ENCODE results near the gene WNT2. TPM values are rescaled to one million over a fixed set of nuclear protein-coding genes. Genes with fewer than 3 reads are reported as not detected.

WNT2 gene
- total and polyA plus RNA-seq, 2 of the 4 experiments (the other 2 are of a cell fraction): 1.8 to 1.9 TPM

- Histone ChIP-seq H3K79me1 (ENCODE audit: low read depth in 1 of 2, low read length in 2 of 2) (no peaks in the 10 kb centered on the region), H3K36me3 (ENCODE audit: control insufficient read depth, insufficient read depth, low read length) (no peaks in the 10 kb centered on the region), H2AFZ (replicated peaks; ENCODE audit: low read length, poor library complexity) (no peak overlapping the region), H3K9me3 (ENCODE audit: control insufficient read depth, insufficient read depth, low read length) (no peaks in the 10 kb centered on the region), H4K5ac (ENCODE audit: low read depth, low read length) (no peak overlapping the region), H3K14ac (replicated peaks; ENCODE audit: low read depth, low read length) (no peak overlapping the region), H2BK15ac (ENCODE audit: low read depth, low read length) (no peak overlapping the region), H3K56ac (ENCODE audit: extremely low read depth, insufficient read depth, low read length) (no peak overlapping the region), H3K27me3 (ENCODE audit: control insufficient read depth, insufficient read depth, low read length) (peaks cover 2% of the 10 kb centered on the region), H3K4me2 (ENCODE audit: low read depth, low read length) (no peak overlapping the region), H2BK5ac (ENCODE audit: low read depth, low read length, poor library complexity, severe bottlenecking) (no peak overlapping the region), H3K9me1 (ENCODE audit: insufficient read depth, low read length) (no peaks in the 10 kb centered on the region), H3K27ac (ENCODE audit: insufficient read depth, low read length) (no peak overlapping the region), H2AK9ac (replicated peaks; ENCODE audit: low read depth, low read length, poor library complexity) (no peak overlapping the region), H3K4me3 (ENCODE audit: insufficient read depth, low read depth, low read length) (no peak overlapping the region), H3K23ac (ENCODE audit: low read depth, low read length) (no peak overlapping the region), H3K4ac (ENCODE audit: low read depth, low read length) (no peak overlapping the region; the same call in 1 of the 2 replicates), H2BK20ac (ENCODE audit: low read depth, low read length) (no peak overlapping the region), H3K9ac (ENCODE audit: low read depth, low read length) (no peak overlapping the region), H2AK5ac (ENCODE audit: low read depth, low read length) (0 out of 2 replicates have a peak overlapping the region, but pooled peaks have one; percentile 46), H2BK120ac (ENCODE audit: low read depth, low read length) (no peak overlapping the region), H3K18ac (ENCODE audit: low read depth, low read length) (no peak overlapping the region), H3K4me1 (ENCODE audit: control insufficient read depth, insufficient read depth, low read length) (no peaks in the 10 kb centered on the region), H4K91ac (ENCODE audit: insufficient read depth, low read depth, low read length) (no peak overlapping the region), H4K20me1 (ENCODE audit: insufficient read depth, low read length) (no peaks in the 10 kb centered on the region), H4K8ac (ENCODE audit: low read depth in 2 of 2, low read length in 2 of 2) (no peak overlapping the region)
- WGBS, 2 experiments (ENCODE audit: extremely low coverage in 2 of 2, insufficient read length in 1 of 2): no CpG with 5 or more reads among the region's 2 CpGs
- CTCF ChIA-PET: interaction anchor here (0.6 to 0.7 kb wide), 2 partner anchors 26 to 484 kb away, joined by 4 read pairs; no protein-coding TSS in a partner anchor
- no peak for TF ChIP-seq RAD21 (IDR thresholded peaks at IDR 0.05; ENCODE audit: low read length)
- TF ChIP-seq CHD1 (IDR thresholded peaks at IDR 0.05; ENCODE audit: low read depth, low read length): no peak
- no peak for TF ChIP-seq CTCF (conservative IDR thresholded peaks at IDR 0.05; ENCODE audit: low read depth, low read length)
- TF ChIP-seq RFX5 (IDR thresholded peaks at IDR 0.05; ENCODE audit: low read depth, low read length): no peak
- TF ChIP-seq MAZ (IDR thresholded peaks at IDR 0.05; ENCODE audit: borderline replicate concordance, low read depth, low read length): no peak
- no peak for TF ChIP-seq FOS (IDR thresholded peaks at IDR 0.05; ENCODE audit: low read depth, low read length)
- intact Hi-C loops (cut with micrococcal nuclease): no loop called here
- dilution Hi-C loops (cut with HindIII; ENCODE audit: low sequenced_read_pairs, unreplicated experiment): no loop called here
- ATAC-seq (ENCODE audit: low read depth) (no peak), DNase-seq (no peak)
- POLR2A ChIA-PET (ENCODE audit: unreplicated experiment): no interaction called here
- in situ Hi-C loops (cut with MboI; ENCODE audit: low sequenced_read_pairs): no loop called here
- BruUV-seq (replicated peaks): no TSS peak
Measured at GRCh38 chr7:117349570-117349969, 26.7 kb upstream of the WNT2 start.
